Measurements from ENCODE around the gene GP1BA.
A peak's percentile ranks its signal among the peaks of the same experiment; 100 is the strongest.

GP1BA gene

GRCh38 chr17:4938688-4939545 lies 6.8 kb downstream of the GP1BA start:
- DNase-seq = no peak

GRCh38 chr17:4939546-4939795 lies 7.4 kb downstream of the GP1BA start:
- no peak for DNase-seq

DNA sequence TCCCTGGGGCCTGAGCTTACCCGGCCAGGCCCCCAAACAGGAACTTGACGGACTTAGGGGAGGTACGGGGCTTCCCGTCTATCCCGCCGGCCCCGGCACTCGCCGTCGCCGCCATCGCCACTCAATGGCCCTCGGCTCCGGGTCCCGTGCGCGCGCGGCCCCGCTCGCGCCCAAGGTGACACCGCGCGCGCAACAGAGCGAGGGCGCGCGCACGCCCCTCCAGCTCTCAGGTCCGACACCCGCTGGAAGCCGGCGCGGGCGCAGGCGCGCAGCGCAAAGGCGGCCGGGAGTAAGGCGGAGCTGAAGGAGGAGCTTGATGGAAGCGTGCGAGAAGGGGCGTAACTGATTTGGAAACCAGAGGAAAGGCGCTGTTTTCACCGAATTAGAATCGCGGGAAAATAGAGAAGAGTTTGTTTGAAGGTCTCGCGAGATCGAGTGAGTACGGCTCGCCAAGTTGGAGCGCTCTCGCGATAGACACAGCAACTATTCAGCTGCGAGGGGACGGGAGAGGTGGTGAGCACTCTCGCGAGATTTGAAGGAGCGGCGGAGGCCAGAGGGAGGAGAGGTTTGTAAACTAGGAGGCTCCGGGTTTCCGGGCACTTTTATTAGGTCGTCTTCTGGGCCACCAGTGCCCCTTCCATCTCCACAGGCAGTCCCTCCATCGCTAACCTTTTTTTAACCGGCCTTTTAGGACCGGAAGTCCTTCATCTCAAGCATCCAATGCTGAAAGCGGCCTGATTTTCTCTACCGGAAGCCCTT lies 7.9 kb downstream of the GP1BA start, which contains the start of the genes RNF167 and SLC25A11:
TSS of gene RNF167 (plus strand) at position 473 of the 759 bp plus-strand sequence. CDS start 642 bp downstream, outside the sequence.
TSS of gene SLC25A11 (minus strand) at position 251 of the 759 bp plus-strand sequence. CDS start at position 115, 136 bp downstream.
- peak; percentile 99 for DNase-seq

DNA sequence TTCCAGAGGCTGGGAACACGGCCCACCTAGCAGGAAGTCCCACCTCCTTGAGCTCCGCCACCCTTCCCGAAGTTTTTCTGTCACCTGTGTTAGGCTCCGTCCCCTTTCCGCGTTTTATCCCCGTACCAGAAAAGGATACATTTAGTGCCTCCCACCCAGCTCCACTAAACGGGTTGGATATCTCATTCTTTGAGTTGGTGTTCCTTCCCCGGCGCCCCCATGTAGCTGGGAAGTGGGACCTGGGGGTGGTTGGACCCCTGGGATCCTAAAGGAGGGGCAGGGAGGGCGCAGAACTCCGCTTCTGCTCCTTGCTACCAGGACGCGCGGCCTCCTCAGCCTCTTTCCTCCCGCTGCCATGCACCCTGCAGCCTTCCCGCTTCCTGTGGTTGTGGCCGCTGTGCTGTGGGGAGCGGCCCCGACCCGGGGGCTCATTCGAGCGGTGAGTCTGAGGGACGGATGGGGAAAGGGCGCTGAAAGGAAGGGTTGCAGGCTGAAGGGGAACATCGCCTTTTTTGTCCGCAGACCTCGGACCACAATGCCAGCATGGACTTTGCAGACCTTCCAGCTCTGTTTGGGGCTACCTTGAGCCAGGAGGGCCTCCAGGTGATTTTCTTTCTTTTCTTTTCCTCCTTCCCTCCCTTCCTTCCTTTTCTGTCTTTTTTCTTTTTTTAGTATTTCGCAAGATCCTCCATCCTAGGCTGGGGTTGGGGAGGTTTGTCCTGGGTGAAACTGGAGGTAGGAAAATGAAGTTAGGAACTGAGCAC lies 8.7 kb downstream of the GP1BA start:
- no peak for DNase-seq

- no peak for DNase-seq
Measured at GRCh38 chr17:4941319-4941610, 9.2 kb downstream of the GP1BA start.

DNA sequence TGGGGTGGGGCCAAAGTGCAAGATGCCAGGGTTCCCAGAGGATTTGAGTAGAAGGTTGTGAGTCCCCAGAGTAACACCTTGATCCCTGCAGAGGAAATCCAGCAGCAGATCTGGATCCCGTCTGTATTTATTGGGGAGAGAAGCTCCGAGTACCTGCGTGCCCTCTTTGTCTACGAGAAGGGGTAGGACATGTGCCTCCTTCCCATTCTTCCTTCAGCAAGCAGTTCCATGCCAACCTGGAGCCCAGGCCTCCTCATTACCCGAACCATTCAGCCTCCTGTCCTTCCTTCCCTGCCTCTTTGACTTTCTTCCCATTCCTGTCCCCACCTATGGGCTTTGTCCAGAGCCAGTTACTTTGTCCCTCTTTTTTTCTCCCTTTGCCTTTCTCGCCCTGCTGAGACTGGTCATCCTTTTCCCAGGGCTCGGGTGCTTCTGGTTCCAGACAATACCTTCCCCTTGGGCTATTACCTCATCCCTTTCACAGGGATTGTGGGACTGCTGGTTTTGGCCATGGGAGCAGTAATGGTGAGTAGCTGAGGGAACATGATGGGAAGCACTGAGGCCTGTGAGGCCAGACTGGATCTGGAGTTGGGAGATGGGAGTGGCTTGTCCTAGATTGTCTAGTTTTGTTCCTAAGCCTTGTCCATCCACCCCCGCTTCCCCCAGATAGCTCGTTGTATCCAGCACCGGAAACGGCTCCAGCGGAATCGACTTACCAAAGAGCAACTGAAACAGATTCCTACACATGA lies 10.9 kb downstream of the GP1BA start:
- DNase-seq = no peak

DNA sequence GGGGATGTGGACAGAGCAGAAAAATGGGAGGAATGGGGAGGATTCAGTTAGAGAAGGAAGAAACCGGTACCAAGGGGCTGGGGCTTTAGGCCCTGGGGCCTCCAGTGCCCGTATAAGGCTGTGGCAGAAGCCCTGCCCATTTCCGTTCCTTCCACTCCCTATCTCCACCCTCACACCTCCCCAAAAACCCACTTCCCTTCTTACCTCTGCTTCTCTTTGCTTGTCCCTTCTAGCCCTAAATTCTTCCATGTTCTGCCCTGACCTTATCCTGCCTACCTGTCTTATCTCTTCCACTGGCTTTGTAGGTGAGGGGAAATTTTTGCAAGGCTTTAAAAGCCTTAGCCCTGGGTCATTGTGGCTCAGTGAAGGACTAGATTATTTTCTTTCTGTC lies 12.1 kb downstream of the GP1BA start:
- no peak for DNase-seq

GRCh38 chr17:4944554-4945175 lies 12.6 kb downstream of the GP1BA start:
- no peak for DNase-seq

GRCh38 chr17:4945176-4945943 lies 13.3 kb downstream of the GP1BA start:
- no peak for DNase-seq

DNA sequence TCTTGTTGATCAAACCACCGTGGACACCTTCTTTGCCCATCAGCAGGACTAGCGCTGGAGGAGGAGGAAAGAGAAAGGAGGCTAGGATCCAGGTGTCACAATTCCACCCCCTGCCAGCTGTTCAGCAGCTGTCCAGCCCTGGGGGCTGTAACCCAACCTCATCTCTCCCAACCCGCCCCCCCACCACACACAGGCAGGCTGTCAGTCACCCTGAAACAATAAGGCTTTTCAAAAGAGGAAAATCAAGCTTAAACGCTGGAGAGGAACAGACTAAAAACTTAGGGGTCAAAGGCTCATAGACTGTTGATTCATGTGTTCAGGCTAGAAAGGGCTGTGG lies 13.8 kb downstream of the GP1BA start:
- DNase-seq = no peak

GRCh38 chr17:4946312-4946976 lies 14.4 kb downstream of the GP1BA start:
- no peak for DNase-seq

GRCh38 chr17:4947010-4947410 lies 14.9 kb downstream of the GP1BA start:
- no peak for DNase-seq

DNA sequence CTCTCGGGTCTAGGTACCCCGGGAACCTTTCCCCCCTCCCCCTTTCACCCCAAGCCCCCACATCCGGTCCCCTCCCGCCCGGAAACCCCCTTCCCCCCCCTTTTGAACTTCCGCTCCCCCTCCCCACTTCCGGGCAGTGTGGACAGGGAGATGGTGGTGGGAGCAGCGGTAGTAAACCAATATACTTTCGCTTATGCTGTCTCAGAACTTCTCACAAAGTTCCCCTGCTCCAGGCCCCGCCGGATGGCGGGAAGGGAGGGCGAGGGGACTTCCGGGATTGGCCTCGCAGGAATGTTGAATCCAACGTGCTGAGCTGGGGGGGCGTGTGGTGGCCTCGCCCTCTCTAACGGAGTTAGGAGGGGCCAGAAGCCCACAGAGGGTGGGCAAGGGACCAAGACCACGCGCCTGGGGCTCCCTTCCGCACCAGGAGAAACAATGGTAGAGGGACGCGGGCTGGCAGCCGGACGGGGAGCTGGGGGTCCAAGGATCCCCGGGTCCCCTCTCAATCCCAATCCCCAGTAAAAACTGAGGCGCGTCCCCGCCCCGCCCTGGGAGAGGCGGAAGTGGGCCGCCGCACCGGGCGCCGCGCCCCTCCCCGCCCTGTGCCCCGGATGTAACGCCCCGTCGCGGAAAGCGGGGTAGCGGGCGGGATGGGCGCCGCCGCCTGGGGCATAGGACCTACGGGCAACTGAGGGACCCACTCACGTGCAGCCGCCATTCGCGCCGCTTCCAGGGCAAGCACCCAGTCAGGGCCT lies 15.5 kb downstream of the GP1BA start:
- peak; percentile 20 for DNase-seq

- peak; percentile 69 for DNase-seq
Measured at GRCh38 chr17:4948166-4948930, 16.3 kb downstream of the GP1BA start, which contains the start of gene PFN1. Gene PFN1 (minus strand): TSS chr17:4948530. CDS start chr17:4948394, 136 bp downstream.

GRCh38 chr17:4948931-4949320 lies 16.8 kb downstream of the GP1BA start:
- peak; percentile 77 for DNase-seq

DNA sequence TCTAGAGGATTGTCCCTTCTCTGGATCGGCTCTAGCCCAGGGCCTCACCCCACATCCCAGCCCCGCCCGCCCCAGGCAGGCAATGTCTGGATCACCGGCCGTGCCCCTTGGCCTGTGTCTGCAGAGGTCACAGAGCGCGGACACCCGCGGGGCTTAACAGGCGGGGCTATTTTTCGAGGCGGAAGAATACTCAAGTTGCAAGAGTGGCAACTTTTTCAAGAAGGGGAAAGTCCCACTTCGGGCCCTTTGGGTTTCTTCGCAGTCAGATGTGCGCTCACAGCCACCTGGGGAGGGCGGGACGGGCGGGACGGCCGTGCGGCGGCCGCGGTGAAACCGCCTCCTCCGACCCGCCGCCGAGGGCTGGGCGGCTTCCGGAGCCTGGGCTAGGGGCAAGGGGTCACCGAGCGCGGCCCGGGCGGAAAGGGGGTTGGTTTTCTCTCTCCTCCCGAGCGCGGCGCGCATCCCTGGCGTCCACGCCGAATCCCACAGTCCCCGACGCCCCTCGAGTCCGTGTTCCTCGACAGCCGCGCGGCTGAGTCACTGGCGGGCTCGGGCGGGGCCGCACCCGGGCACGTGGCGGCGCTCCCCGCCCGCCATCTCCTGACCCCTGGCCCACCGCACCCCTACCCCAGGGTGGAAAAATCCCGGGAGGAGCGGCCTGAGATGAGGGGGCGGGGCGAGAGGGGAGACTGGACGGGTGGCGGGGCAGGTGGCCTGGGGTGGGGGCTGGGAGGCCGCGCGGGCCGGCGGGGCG lies 17.4 kb downstream of the GP1BA start:
- DNase-seq = no peak

DNA sequence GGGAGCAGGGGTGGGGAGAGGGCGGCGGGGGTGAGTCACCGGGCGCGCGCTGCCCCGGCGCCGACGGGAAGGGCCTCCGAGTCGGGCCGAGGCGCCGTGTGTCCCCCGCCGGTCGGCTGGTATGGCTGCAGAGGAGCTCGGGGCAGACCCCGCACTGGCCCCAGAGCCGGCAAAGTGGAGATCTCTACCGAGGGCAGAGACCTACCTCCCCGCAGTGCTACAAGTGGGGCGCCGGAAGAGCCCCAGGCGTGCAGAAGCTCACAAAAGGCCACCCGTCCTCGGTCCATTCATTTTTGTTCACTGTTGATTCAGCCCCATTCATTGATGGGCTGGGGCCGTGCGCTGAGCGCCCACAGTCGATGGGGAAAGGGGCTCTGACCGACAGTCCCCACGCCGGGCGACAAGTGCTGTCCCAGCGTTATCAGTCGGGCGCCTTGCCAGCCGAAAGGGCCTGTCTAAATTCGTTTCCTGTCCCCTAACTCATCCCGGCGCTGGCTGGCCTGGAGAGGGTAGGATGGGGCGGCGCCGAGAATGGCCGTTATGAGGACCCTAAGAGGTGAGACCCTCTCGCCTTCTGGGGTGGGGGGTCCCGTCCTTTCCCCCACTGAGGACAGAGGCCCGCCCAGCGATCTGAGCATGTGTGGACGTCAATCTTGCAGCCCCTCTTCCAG lies 18.1 kb downstream of the GP1BA start:
- no peak for DNase-seq

DNA sequence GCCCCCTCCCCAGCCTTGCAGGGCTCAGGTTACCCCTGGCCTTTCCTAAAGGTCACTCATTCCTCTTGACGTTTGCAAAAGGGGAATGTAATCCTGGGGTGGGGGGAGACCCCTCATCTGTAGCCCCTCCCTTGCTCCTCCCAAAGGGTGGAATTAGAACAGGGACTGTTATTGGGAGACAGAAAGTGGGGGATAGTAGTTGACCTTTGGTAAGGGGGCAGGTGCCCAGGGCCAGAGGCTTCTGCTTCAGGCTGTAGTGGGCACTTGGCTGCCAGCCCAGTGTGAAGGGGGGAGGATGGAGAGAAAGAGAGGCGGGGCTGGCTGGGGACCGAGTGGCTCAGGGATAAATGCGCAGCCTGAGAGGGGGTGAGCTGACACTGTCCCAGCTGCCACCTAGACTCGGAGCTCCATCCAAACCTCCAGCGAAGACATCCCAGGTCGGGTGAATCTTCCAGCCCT lies 18.7 kb downstream of the GP1BA start, which contains the start of gene ENO3:
TSS of gene ENO3 (plus strand) at position 374 of the 459 bp plus-strand sequence. CDS start 711 bp downstream, outside the sequence.
- peak; percentile 45 for DNase-seq

Data from NCI-H1694 (cell line).